NCI-H2196 treated with DMSO at 0.1 percent for 48 hours (cell line): ENCODE results near the gene RELL2.

Experiments used
- DNase-seq: peaks from one replicate; lab custom pipeline; 2025; ENCODE audit not compliant: unreplicated experiment; lab: John Stamatoyannopoulos, UW

The RELL2 gene

GRCh38 chr5:141618030-141618803, 18.6 kb upstream of the RELL2 start:
- DNase-seq: peak; percentile 57

DNA sequence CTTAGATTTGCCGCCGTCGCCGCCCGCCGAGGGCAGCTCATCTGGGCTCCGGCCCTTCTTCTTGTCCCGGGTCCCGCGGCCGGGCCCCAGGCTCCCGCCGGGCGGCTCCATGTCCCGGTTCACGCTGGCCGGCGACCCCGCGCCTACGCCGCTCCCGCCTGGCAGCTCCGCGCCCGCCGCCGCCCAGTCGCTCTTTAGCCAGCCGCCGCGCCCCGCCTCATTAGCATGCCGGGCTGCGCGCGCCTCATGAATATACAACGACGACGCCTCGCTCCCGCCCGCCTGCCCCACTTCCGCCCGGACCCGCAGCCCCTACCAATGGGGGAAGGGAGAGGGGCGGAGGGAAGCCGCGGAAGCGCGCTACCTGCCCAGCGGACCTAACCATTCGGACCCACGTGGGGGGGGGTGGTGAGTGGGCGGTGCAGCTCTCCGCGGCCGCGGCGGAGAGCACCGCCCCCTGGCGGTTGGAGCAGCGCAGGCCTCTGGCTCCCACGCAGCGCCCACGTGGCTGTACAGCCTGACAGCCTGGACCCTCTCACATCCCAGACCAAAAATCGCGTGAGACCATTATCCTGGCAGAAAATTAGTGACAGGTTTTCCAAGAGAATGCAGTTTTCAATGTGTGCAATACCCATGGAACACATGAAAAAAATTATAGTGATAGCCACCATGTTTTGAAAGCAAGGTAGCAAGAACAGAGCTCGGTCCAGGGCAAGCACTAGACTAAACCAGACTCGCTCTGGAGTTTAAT, 17.8 kb upstream of the RELL2 start, which contains the start of gene DIAPH1:
TSS of gene DIAPH1 (minus strand) at position 197 of the 751 bp plus-strand sequence. CDS start at position 111, 86 bp downstream.
- DNase-seq: peak; percentile 96

DNA sequence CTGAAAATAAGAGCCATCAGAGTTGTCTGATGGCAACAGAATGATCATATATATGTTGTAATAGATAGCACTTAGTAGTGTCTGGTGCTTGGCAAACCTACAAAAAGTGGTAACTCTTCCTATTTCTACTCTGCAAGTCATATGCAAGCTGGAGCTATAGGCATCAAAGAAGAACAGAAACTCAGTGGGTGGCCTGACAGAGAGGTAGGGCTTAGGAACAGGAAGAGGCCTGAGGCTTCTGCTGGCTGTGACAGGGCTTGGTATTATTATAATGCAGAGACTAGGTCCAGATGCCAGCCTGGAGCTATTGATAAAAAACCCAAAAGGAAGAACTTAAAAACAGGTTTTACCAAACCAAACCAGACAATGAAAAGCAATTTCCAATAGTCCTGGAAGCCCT, 13.6 kb upstream of the RELL2 start:
- DNase-seq: no peak

DNA sequence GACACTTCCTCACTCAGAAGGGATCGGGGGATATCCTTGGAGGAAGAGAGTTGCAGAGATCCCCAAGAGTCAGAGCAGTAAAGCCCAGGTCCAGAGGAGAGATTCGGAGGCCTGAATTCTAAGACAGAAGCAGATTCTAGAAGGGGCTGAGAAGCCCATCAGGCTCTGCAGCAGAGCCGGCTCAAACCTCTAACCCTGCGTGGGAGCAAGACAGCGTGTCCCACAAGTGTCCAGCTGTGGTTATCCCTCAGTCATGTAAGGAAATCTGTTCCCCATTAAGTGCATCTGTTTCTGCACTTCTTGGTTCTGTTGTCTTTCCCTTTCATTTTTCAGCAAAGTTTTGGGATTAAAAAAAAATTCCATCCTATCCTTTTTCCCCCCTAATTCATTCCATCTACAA, 13.2 kb upstream of the RELL2 start:
- no peak for DNase-seq

DNA sequence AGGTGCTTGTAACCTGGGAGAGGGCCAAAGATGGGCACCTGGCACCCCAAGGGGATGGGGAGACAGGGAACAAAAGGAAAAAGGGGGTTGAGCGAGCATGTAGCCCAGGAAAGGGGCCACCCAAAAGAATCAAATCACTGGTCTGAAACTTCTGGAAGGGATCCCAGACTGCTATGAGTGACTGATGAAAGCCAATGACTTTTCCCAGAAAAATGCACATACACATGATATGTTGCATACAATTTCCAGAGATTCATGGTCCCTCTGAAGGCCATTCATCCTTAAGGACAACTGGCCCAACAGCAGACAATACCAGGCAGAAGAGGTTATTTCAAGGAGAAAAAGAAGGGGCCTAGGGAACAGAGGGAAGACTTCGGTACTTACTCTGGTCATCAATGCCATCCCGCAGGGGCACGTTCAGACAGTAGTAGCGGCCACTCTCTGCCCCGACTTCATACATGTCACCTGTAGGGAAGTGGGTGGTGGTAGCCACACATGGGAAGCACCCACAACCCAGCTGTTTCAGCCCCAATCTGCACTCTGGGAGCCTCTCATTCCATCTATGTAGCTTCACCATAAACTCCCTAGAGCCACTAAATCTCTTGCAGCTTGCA, 8.5 kb upstream of the RELL2 start:
- DNase-seq: no peak

DNA sequence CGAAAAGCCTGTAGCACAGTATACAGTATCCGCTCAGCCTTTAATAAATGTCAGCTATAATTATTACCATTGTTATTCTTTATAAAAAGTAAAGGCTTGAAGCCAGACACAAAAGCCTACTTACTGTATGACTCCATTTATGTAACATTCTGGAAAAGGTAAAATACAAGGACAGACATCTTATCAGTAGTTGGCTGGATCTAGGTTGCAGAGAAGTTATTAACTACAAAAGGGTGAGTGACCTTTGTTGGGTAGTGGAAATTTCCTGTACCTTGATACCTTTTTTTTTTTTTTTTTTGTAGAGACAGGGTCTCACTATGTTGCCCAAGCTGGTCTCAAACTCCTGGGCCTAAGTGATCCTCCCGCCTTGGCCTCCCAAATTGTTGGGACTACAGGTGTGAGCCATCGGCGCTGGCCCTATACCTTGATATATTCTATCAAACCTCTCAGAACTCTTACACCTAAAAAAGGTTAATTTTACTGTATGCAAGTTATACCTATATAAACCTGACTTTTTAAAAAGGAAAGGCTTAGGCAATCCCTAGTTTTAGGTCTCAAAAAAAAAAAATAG, 6.1 kb upstream of the RELL2 start:
- DNase-seq: no peak

DNA sequence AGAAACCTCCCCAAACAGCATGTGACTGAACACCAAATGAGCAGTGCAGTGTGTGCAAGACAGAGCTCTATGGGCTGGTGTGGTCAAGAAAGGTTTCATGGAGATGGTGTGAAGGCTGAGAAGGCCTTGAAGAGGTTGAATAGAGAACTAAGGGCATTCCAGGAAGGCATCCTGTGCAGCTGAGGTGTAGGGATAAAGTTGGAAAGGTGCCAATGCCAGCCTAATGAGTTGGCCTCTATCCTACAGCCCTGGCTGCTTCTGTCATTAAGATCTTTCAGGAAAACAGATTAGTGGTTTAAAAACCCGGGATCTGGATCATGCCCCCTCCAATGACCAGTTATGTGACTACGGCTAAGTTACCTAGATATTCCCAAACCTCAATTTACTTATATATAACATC, 4.1 kb upstream of the RELL2 start:
- peak; percentile 2 for DNase-seq

DNA sequence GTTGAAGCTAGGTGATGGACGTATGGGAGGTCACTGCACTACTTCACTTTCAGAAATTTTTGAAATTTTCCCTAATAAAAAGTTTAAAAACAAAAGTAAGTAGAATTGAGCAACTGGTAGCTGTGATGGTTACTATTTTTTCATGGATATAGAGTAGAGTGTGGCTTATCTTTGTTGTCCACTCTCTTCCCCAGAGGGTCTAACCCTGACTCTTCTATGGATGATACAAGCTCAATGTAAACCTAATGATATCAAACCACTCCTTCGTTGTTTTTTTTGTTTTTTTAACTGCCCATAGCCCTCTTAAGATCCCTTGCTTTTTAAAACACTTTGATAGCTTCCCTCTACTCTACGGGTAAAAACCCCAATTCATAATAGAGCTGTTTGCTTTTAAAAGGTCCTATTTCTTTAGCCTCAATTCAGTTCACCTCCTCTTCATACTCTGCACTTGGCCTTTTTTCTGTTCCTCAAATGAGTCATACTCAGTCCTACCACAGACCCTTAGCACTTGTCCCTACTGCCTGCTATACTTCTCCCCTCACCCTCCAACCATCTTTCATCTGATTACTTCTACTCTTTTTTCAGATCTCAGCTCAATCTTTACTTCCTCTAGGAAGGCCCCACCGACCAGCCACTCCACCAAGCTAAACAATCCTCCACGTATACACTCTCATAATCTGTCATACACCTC, 2.8 kb upstream of the RELL2 start:
- no peak for DNase-seq

GRCh38 chr5:141634720-141635119, 2.1 kb upstream of the RELL2 start:
- DNase-seq: no peak

- no peak for DNase-seq
These were observed 1.2 kb upstream of the RELL2 start for GRCh38 chr5:141635646-141636045.

- DNase-seq: no peak
These were observed 738 bp upstream of the RELL2 start for GRCh38 chr5:141636106-141636412.

DNA sequence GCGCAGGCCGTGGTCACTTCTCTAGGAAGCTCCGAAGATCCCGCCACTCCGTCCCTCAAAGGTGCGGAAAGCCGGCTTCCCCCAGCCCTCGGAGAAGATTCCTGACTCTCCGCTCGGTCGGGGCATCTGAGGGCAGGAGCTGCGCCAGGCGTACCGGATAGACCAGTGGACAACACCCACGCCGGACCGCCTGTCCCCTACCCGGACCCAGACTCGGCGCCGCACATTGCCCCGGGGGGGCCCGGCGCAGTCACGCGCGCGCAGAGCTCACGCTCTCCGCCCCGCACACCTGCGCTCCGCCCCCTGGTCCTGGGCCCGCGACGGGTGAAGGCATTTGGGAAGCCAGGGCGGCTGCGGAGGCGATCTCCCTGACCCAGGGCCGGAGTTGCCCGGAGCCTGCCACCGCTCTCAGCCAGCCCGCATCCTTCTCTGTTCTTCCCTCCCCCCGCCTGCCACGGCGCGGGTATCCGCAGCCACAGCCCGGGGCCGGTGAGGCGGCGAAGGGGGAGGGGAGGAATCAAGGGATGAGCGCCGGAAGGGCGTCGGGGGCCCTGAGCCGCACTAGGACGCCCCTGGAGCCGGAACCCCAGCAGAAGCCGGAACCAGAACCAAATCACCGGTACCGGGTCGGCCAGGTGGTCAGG, 448 bp downstream of the RELL2 start:
- no peak for DNase-seq

- no peak for DNase-seq
These were observed 1.1 kb downstream of the RELL2 start for GRCh38 chr5:141637767-141638419.

DNA sequence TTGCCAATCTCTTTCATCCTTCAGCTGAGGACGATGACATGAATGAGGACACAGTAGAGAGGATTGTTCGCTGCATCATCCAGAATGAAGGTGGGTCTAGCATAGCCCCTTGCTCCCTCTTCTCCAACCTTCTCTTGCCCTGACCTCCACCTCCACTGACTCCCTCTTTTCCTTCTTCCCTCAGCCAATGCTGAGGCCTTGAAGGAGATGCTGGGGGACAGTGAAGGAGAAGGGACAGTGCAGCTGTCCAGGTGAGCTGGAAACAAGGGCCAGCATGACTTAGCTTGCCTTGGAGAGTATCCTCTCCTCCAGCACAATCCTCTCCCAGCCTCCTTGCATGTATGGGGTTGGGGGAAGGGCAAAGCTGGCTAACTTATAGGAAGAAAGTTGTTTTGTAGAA, 2.0 kb downstream of the RELL2 start:
- DNase-seq: no peak

DNA sequence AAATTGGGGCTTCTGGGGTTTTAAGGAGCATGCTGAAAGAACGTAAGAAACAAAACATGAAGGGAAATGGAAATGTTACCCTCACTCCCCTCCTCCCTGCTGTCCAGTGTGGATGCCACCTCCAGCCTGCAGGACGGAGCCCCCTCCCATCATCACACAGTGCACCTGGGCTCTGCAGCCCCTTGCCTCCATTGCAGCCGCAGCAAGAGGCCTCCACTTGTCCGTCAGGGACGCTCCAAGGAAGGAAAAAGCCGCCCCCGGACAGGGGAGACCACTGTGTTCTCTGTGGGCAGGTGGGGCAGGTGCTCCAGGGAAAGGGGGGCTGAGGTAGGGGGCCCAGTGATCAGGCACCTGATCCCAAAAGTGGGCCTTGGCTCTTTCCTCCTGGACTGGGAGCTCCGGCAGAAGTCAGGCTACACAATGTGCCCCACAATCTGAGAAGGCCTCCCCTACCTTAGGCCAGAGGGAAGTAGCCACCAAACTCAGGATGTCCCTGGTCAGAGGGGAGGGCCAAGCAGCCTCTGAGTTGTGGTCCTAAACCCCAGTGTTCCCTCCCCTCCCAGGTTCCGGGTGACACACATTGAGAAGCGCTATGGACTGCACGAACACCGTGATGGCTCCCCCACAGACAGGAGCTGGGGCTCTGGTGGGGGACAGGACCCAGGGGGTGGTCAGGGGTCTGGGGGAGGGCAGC, 2.7 kb downstream of the RELL2 start:
- no peak for DNase-seq

DNA sequence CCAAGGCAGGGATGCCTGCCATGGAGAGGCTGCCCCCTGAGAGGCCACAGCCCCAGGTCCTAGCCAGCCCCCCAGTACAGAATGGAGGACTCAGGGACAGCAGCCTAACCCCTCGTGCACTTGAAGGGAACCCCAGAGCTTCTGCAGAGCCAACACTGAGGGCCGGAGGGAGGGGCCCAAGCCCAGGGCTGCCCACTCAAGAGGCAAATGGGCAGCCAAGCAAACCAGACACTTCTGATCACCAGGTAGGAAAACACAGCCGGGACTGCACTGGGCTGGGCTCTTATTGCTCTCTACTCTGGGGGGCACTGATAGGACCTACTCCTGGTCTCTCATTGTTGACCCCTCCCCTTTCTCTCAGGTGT, 3.2 kb downstream of the RELL2 start:
- no peak for DNase-seq

GRCh38 chr5:141640698-141641097, 3.9 kb downstream of the RELL2 start:
- DNase-seq: no peak

- no peak for DNase-seq
These were observed 5.0 kb downstream of the RELL2 start for GRCh38 chr5:141641634-141642267.

DNA sequence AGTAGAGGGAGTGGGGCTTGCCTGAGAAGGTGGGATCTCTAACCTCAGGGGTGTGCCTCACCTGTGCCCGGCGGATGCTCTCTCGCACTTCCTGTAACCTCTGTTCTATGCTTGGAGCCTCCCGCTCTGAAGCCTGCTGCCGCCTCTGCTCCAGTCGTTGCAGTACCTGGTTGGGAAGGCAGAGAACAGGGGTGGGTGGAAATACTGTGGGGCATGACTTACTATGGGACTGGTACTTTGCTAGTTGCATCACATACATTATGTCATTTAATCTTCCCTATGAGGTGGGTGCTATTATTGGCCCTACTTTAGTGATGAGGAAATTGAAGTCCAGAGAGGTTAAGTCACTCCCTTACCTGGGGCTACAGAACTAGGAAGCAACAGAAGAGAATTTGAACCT, 9.2 kb downstream of the RELL2 start:
- DNase-seq: no peak
